Measurements from ENCODE around the gene NIPAL3.

GRCh38 chr1:24498589-24498988 lies 83.0 kb downstream of the NIPAL3 start:
- TF ChIP-seq CTCF (conservative IDR thresholded peaks at IDR 0.05; ENCODE audit: low read depth, low read length) (no peak), EZH2 (IDR thresholded peaks at IDR 0.05; ENCODE audit: borderline replicate concordance, low read depth, low read length, poor library complexity, severe bottlenecking) (no peak)
